Amygdala (tissue), 56 donors: ENCODE data around the gene LY6G5C.
A peak's percentile ranks its signal among the peaks of the same experiment; 100 is the strongest.

Experiments used
- DNase-seq, 56 donors: peaks; one replicate each; lab custom pipeline; 2025; lab: John Stamatoyannopoulos, UW

LY6G5C gene, protein sequence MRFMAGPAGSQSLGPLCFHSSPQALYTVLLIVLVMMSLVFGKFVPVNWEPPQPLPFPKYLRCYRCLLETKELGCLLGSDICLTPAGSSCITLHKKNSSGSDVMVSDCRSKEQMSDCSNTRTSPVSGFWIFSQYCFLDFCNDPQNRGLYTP

DNA sequence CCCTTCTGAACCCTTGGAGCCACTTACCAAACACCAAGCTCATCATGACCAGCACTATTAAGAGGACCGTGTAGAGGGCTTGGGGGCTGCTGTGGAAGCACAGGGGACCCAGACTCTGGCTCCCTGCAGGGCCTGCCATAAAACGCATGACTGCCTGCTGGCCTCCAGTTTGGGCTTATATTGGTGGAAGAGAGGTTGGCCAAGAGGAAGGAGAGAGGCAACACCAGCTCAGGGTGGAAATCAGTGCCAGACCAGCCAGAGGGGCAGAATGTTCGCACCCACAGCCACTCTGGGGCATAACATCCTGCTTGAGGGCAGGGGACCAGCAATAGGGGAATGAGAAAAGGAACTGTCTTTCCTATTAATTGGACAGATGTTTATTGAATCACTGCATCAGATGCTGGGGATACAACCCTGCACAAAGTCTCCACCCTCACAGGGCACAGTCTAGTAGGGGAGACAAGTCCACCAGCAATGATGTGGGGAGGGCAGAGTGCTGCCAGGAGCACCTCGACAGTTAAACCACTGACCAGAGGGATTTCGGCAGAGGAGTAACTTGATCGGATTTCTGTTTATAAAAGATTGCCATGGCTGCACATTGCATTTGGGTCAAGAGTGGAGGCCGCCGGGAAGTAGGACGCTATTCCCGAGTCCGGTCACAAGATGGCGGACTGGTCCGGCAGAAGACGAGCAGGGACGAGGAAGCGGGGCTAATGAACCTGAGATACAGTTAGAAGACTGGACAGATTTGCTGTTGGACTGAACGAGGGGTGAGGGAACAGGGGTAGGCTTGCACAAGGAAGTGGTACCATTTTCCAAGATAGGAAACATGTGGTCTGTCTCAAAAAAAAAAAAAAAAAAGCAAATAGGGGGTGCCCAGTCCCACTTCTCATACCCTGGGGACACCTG, at the start of gene LY6G5C:
LY6G5C (minus strand) TSS at position 842 of the 909 bp plus-strand sequence; CDS start at position 148, 694 bp downstream.
- DNase-seq = peak in 52 of 56 donors; percentile 16 to 87 (median 60)

DNA sequence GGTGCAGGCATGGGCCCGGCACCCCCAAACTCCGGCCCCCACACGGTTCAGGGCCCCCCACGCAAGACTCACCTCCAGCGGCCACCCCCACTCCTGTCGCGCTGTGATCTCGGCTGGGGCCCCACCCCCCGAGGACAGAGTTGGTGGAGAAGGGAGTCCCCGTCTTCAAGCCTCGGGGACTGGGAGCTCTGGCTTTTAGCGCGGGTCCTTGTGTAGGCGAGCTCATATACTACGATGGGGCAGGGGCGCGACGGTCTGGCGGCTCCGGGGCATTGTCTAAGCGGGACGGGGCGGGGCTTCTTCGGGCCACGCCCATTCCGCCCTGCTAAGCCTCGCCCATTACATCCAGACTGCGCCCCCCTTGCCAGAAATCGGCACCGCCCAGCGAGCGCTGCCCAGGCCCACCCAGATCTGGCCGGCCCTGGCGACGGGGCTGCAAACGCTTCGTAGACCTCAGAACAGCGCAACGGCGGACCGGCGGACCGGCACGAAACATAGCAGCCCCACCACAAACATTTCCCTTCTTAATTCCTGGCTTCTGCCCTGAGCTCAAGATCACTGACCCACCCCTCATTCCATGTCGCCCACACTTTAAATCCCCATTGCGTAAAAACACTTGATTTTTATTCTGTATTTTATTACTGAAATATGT, 49.2 kb upstream of the LY6G5C start:
- peak in 49 of 56 donors; percentile 12 to 80 (median 56) for DNase-seq

DNA sequence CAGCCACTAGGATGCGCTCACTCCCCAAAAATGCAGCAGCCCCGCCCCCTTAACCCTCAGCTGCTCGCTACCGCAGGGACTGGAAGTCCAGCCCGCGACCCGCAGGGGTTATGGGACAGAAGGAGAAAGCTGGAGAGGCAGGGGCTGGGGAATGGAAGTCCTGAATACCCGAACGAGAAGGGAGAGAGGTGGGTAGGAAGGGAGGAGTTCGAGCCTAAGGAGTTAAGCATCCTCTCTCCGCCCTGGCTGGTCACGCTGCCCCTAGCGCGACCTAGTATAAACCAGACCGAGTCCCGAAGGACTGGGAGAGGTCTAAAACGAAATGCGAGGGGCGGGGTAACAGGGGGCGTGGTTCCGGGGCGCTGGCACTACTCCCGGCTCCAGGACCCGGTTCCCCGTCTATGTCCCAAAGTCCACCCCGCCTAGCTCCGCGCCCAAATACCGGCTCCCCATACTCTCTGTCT, 48.7 kb upstream of the LY6G5C start:
- DNase-seq = peak; percentile 19 to 89 (median 74)

DNA sequence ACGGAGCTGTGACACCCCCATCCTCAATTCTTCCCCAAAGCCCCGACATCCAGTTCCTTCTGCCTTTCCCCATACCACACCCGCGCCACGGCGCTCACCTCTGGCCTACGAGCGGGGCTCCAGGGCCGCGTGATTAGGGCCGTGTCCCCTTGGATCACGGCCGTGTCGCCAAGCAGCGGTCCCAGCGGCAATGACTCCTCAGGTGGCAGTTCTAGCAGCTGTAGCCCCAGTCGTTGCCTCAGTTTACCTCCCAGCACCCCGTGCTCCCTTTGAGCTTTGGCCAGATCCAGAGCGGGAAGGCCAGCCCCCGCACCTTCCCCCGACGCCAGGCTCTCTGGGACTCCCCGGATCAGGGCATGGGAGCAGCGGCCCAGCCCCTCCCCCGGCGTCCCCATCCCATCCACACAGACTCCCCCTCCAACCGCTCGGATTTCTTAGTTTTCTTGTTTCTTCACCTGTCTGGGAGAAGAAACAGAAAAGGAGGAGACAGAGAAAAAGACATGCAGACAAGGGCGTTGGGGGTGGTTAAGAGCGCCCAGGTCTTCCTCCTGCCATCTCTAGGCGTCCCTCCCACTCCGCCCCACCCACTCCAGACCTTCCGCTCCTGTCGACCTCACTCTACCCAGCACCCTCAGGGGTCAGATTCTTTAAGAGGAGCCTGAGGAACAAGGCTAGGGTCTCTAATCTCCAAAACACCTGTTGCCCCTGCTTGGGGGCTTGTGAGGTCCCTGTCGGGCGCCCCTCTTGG, 48.1 kb upstream of the LY6G5C start, which contains the start of gene DDAH2:
DDAH2 (minus strand) TSS at position 533 of the 748 bp plus-strand sequence; CDS start at position 395, 138 bp downstream.
- peak in 1 of 56 donors; percentile 52 for DNase-seq

DNA sequence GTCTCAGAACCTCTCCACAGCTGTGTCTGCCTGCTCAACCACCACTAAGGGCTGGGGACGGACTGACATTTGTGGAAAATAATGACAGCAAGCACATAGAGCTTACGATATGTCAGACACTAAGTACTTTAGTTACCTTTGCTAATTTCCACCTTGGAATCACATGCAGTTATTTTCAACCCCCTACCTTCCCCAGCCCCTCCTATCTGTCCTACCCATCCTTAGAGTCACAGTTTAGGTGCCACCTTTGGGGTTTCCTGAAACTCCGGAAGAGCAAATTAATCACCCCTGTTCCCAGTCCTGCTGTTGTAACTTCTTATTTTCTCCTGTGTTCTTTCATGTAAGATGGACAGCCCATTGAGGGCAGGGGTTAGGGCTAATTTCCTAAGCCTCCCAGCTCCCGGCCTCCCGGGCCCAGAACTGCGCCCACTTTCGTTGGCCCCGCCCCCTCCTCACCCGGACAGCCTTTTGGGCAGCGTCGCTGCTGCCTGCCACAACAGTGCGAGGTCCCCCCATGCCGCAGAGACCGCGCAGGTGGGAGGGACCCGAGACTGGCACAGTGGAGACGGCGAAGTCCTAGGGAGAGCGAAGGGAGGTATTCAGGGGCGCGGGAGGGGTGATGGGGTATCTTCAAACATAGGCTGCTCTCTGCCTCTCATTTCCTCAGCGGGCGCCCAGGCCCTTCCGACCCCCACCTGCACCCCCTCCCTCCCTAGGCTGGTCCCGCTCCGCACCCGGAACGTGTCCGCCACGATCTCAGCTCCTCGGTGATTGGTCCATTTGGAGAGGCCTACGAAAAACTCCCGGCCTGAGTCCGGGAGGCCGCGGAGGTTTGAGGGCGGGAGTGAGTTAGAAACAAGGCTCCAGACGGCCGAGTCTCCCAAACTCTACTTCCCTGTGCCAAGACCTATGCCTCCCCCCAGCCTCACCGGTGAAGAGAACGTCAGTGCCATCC, 47.1 kb upstream of the LY6G5C start:
- no peak for DNase-seq

DNA sequence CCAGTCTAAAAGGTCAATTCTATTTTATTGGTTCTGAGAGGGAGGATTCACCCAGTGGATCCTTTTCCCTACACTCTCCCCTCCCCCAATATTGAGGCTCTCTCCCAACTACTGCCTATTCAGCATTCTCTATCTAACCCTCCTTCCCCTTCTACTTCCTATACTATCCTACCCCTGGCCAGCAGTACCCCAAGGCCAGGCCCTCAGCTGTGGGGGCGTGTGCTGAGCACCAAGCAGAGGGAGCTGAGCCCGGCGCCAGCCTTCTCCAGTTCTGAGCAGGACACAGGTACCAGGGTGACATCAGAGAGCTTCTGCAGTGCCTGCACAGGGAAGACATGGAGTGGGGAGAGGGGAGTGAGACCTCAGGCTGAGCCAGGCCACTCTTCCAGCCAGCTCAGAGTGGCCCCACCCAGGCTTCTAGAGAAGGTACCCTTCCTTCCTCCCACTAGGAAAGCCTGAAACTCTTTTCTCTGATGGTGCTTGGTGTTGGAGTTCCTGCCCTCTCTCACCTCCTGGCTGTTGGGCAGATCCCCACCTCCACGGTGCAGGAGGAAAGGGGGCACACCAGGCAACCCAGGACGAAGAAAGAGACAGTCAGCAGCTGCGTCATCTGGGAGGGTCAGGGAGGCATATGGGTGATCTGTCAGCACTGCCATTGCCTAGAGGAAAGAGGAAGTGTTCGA, 46.3 kb upstream of the LY6G5C start:
- peak in 4 of 56 donors; percentile 6 to 34 (median 14) for DNase-seq

DNA sequence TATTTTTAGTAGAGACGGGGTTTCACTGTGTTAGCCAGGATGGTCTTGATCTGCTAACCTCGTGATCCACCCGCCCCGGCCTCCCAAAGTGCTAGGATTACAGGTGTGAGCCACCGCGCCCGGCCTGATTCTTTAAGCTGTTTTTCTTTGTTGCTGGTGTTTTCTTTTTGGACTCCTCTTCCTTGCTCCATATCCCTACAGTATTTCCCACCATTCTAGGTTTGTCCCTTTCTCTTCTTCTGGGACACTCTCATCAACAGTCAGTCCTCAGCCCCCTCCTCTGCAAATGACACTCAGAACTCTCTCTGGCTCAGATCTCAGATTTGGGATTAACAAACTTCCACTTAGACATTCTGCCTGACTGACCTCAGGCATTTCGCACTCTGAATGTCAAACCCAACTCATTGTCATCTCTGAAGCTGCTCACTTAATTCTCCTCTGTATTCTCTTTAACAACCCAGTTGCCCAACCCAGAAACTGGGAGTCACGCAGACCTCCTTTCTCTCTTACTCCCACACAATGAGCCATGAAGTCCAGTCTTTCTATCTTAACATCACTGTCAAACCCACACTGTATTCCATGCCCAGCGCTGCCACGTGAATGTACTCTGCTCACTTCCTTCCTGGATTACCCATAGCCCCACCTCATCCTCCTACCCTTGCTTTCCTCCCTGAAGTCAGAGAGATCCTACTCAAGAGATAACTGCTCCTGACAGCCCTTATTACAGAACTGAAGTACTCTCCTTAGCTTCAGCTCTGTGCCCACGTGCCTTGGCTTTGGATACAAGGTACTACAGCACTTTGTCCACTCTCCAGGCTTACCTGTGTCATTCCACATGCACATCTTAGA, 44.9 kb upstream of the LY6G5C start:
- DNase-seq = no peak

DNA sequence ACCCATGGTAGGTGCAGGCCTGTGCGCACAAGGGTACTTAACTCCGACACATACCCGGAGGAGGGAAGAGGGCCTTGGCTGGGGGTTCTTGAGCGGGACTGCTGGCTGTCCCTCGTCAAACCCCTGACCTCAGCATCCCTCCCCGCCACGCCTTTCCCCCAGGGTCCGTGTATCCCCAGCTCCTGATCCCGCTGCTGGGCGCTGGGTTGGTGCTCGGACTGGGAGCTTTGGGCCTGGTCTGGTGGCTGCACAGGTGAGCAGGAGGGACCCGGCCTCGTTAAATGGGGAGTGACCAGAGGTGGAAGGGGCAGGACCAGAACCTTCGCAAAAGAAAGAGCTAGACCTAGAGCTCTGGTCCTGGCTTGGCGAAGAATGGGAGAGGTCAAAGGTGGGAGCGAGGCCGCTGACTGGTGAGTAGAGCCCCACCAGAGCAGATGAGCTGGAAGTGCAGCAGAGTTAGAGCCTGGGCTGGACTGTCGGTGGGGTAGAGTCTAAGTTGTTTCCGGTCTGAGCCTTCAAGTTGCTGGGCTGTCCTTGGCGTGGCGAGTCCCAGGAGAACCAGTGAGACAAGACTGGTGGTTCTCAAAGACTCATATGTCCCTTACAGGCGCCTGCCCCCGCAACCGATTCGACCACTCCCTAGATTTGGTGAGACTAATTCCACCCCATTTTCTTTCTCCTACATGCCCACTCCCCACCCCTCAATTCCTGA, 43.3 kb upstream of the LY6G5C start:
- DNase-seq = no peak

DNA sequence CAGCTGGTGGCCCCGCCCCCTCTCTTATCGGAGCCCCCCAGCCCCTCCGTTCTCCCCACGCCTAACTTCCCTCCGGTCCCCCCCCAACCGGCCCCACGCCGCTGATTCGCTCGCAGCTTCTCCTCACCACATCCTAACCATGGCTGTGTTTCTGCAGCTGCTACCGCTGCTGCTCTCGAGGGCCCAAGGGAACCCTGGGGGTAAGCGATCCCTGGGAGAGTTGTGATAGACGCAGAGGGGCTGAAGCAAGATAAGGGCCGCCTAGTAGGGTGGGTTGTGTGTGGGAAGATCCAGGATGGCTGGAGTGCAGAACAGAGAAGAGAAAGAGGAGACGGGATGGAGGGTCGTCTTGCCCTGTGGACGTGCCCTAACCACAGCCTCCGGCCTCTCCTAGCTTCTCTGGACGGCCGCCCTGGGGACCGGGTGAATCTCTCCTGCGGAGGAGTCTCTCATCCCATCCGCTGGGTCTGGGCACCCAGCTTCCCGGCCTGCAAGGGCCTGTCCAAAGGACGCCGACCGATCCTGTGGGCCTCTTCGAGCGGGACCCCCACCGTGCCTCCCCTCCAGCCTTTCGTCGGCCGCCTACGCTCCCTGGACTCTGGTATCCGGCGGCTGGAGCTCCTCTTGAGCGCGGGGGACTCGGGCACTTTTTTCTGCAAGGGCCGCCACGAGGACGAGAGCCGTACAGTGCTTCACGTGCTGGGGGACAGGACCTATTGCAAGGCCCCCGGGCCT, 42.5 kb upstream of the LY6G5C start, which contains the start of gene MPIG6B:
MPIG6B (plus strand) TSS at position 129 of the 735 bp plus-strand sequence; CDS start at position 140, 11 bp downstream.
- no peak for DNase-seq

DNA sequence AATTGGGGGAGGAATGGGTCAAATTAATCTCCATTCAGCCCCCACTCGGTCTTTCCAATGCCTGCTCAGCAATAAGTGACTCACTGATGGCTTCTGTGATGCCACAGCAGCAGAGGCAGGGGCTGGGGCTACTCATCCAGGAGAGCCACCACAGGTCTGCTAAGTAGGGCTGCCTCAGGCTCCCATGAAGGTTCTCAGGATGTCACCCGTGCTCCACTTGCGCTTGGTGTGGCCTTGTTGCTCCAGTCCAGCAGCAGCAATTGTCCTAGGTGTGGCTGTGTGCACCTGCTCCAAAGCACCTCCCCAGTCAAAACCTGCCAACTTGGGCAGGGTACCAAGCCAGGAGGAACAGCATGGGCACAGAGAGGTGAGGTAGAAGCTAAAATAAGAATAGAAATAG, 41.3 kb upstream of the LY6G5C start:
- no peak for DNase-seq

DNA sequence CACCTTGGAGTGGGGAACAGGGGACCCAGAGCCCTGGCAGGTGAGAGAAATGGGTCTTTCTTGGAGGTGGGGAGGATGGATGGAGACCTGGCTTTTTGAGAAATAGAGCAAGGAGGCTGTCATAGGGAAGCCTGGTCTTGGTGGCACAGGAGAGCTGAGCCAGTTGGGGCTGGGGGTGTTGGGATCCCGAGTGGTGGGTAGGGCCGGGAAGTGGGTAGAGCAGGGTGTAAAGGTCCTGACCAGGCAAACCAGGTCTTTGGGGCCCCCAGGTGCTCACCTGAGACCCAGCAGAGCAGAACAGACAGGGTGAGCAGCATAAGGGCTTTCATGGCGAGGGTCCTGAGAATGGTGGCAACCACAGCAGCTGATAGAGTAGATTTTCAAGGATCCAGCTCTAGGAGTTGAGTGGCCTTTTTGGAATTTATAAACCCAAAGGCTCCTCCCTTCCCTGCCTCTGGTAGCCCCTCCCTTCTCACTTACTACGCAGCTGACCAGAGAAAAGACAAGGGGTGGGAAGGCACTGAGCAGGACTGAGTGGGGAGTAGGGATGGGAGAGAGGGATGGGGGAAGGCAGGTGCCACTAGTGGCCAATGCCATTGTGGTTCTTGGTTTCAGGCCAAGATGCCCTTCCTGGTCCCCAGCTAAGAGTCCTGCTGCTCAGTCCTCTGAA, 40.6 kb upstream of the LY6G5C start, which contains the start of gene LY6G6C:
LY6G6C (minus strand) TSS at position 396 of the 670 bp plus-strand sequence; CDS start at position 329, 67 bp downstream.
- DNase-seq = no peak

DNA sequence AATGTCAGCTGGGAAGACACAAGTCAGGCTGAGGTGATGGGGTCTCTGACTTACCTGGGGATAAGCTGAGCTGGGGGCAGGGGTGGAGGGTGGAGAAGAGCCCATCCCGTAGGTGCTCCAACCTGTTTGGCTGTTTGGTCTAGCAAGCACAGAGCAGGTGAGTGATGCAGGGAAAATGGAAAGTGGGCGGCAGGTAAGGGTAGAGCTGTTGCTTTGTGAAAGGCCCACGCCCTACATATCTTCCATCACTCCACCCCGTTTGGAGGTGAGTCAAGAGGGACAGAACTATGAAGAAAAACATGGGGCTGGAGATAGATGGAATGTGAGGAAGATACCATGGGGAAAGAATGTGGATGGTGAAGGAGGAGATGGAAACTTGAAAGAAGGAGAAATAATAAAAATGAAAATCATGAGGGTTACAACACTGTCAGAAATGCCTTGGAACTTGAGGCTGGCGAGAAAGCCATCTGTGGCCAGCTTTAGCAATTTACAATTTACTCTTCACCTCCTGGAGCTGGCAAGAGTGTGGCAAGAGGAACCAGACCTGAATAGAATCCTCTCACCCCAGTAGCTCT, 39.4 kb upstream of the LY6G5C start:
- DNase-seq = no peak

DNA sequence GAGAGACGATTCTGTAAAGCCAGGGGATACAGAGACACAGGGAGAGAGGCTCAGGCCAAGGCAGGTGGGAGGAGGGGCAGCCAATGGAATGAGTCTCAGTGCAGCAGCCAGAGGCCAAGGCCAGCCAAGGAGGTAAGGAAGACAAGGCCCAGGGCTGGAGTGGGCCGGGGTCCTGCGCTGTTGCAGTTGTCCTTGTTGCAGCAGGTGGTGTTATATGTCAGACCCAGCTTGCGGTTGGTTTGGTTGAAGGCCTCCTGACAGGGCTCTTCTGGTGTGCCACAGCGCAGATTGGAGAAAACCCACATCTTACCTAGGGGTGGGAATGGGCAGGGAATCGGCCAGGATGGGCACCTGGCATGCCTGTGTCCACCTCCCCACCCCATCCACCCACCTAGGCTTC, 38.1 kb upstream of the LY6G5C start:
- no peak for DNase-seq

DNA sequence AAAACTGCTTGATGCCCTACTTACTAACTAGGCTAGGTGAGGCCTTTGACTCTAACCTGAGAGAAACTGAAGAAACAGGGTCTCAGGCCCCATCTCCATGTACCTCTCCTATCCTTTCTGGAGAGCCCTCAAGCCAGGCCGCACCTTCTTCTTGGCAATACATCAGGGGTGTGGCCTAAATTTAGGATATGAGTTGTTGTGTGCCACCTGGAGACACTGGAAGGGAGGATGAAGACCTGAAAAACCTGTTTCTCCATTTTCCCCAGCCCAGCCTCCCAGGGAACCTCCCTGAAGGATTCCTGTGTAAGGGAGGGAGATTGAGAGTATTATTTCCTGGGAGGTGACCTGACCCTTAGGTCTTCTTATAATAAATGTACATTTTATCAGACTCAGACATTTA, 37.4 kb upstream of the LY6G5C start:
- no peak for DNase-seq
